NCI-H526 treated with DMSO at 0.1 percent for 48 hours (cell line): Measurements from ENCODE around the gene PRDM16.

Source experiments
- DNase-seq: peaks from one replicate; lab custom pipeline; 2025; lab: John Stamatoyannopoulos, UW

Gene PRDM16

DNA sequence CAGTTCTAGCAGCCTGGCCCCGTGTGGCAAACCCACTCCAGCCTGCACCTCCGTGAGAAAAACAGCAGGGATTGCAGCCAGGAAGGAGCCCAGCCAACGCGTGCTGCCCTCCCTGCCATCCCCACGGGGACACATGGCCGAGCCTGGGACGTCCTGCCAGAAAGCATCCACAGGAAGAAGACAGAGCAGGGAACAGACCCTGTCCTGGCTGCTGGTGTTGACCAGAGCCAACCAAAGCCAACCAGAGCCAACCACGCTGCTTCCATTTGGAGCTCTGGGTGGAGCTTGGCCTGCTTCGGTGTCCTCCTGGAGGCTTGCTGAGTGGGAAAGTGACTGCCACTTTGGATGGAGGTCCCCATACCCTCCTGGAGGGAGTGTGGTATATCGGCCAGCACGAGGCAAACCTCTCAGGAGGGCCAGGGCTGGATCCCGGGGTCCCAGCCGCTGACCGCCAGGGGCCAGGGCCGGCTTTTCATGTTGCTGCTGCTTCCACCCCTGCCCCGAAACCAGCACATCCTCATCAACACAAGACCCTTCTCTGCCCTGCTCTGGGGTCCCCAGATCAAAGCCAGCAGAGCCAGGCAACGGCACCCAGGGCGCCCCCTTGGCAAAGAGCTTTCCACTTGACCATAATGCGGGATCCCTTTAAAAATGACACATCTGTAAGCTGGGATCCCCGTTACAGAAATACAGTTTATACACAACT, 304.9 kb downstream of the PRDM16 start:
- DNase-seq: no peak

DNA sequence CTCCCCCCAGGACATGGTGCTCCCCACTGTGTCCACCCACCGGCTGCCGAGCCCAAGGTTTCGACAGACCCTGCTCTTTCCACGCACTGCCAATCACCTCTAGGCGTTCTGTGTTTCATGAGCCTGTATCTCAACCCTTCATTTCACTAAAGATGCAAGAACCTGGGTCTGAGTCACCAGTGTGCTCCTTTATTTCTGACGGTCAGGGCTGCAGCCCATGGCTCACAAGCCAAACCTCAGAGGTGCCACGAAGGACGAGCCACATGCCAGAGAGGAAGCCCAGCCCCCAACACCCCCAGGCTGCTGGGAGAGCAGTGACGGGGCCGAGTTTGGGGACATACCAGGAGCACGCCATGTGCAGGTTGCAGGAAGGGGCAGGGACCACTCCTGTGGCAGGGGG, 306.2 kb downstream of the PRDM16 start:
- DNase-seq: no peak

DNA sequence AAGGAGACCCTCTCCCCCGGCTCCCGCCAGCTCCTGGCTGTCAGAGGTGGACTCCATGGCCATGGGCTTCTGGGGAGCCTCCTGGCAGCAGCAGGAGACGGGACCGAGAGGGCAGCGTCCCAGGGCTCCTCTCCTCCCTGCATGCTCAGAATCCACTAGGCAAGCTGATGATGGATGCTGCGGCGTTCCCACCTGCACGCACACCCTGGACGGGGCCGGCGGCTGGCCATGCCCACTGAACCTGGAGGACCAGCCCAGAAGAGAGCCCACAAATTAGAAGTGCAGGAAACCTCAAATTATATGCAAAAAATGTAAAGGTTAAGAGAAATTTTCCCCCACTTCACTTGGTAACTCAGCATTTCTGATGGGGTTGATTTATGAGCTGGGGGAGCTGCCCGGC, 308.2 kb downstream of the PRDM16 start:
- DNase-seq: no peak

DNA sequence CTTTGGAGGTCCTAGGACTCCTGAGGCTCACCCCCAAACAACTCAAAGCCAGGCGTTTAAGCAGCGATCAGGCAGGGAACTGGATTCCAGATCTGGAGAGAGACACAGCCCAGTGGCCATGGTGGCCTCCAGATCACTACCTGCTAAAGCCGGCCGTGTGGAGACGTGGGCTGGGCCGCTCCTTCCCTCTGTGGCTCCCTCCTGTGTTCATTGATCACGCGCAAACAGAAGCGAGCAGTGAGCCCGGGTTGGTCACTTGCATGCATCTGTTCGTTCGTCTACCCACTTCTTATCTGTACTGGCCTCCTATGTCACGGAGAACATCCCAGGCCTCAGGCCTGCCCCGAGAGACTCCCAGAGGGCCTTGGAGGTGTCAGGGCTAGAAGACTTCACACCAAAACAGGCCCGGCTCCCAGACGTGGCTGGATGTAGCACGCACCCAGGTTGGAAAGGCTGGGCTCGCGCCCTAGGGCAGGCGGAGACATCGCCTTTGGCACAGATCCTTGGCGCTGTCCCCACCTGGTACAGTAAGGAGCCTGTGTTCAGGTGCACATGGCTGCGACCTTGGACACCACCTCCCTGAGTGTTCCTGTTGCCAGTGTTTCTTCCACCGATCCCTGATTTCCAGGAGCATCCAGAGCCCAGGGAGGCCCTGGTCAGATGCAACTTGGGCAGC, 308.7 kb downstream of the PRDM16 start:
- DNase-seq: no peak

DNA sequence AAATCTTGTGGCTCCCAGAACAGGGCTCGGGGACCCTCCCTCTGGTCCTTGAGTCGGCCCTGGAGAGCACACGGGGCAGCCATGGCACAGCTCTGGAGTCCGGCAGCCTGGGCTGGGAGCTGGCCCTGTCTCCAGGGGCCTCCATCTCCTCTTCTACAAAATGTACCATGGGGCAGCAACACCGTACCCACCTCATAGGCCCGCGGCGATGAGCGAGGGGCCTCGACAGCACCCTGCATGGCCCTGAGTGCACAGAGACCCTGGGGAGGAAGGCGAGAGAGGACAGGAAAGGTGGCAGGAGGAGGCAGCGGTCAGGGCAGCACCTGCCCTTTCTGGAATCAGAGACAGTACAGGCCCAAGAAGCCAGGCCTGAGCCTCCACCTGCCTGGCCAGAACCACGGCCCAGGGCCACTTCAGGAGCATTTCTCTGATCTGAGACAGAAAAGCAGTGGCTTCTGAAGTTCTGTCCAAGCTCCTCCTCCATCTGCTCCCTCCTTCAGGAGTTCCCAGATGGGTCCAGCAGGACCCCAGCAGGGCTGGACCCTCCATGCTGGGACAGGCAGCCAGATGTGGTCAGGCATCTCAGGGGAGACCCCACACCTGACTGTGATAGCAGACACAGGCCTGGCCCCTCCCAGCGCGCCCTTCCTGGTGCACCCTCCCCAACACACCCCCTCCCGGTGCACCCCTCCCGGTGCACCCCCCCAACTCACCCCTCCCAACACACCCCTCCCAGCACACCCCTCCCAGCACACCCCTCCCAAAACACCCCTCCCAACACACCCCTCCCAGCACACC, 309.6 kb downstream of the PRDM16 start:
- no peak for DNase-seq

DNA sequence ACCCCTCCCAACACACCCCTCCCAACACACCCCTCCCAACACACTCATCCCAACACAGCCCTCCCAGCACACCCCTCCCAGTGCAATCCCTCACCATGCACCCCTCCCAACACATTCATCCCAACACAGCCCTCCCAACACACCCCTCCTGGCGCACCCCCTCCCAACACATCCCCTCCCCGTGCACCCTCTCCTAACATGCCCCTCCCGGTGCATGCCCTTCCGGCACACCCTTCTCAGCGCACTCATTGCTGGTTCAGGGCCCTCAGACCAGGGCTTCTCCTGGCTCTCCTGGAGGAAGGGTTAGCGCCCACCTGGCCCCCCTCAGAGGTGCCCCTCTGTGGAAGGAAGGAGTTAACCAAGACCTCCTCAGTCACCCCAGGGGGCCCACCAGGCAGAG, 310.9 kb downstream of the PRDM16 start:
- DNase-seq: no peak

DNA sequence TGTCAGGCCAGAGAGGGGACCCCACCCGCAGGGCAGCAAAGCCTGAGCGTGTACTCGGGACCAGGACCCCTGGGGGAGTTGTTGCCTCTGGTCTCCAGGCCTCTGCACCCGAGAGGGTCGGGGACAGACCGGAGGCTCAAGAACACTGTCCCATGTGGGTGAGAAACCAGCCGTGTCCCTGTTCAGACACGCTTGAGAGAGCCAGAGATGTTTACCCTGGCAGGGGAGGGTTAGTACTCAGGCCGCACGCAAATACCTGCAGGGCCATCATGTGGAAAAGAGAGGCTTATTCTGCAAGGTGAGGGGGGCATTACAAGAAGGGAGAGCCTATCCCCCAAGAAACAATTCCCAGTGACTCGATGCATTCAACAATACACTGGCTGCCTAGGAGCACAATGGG, 311.5 kb downstream of the PRDM16 start:
- DNase-seq: no peak

DNA sequence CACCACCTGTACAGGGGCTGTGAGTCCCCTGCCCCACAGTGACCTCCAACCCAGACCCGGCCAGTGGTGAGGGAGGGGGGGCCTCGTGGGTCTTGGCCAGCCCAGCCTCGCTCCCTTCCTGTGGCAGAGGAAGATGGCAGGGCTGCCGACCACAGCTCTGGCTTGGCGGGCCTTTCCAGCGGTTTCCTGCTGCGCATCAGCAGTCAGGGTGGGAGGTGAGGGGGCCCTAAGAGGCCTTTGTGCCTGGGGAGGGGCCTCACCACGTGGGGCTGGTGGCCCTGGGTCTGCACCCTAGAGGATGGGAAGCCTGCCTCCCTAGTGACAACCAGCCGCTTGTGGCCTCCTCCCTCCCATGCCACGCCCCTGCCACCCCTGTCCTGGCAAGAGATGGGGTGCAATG, 312.9 kb downstream of the PRDM16 start:
- no peak for DNase-seq

DNA sequence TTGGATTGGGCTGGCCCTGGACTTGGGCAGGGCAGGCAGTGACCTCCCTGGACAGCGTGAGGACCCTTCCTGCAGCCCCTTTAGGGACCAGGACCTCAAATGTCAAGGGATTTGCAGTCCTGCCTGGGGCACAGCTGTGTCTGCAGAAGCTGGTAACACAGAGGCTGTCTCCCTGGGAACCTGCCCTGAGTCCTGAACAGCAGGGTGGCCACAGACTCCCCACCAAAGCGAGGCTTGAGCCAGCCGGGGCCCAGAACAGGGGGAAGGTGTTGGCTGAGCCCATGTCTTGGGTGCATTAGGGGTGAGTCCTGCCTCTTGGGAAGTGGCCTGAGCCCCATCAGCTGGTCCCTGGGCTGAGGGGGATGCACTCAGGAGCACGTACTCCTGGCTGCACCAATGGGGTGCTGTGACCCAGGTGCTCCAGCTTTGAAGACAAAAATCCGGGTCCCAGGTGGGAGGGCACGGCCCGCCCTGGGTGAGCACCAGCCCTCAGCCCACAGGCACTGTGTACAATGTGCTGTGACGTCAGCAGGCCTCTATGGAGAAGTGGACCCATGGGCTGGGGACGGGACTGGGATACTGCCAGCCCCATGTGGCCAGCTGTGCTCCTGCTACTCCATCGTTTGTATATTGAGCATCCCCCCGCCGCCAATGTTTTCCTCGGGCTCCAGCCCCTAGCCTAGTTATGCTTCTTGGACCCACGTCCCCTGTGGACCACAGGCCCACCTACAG, 313.5 kb downstream of the PRDM16 start:
- no peak for DNase-seq

DNA sequence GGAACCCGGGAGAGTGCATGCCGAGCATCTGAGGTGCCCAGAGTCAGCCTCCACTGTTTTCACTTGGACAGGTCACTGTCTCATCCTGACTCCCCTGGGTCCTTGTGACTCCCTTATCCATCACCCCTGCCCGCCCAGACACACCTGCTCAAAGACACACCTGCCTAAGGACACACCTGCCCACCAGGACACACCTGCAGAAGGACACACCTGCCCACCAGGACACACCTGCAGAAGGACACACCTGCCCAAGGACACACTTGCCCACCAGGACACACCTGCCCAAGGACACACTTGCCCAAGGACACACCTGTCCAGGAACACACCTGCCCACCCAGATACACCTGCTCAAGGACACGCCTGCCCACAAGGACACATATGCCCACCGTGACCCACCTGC, 314.7 kb downstream of the PRDM16 start:
- no peak for DNase-seq

DNA sequence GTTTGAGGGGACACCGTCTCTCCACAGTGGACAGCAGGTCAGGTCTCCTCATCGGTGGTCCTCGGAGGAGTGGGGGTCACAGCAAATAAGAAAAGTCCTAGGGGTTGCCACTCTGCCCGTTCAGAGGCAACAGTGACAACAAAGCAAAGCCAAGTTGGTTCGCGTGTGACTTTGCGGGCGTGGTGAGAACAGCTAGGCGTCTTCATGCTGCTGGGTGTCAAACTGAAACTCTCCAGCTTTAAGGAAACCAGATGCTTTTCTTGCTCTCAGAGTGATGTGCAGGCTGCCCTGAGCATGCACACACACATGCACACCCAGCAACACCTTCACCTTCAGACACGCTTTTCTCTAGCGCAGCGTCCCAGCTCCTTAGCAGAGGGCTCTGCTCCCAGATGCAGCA, 315.4 kb downstream of the PRDM16 start:
- DNase-seq: no peak

DNA sequence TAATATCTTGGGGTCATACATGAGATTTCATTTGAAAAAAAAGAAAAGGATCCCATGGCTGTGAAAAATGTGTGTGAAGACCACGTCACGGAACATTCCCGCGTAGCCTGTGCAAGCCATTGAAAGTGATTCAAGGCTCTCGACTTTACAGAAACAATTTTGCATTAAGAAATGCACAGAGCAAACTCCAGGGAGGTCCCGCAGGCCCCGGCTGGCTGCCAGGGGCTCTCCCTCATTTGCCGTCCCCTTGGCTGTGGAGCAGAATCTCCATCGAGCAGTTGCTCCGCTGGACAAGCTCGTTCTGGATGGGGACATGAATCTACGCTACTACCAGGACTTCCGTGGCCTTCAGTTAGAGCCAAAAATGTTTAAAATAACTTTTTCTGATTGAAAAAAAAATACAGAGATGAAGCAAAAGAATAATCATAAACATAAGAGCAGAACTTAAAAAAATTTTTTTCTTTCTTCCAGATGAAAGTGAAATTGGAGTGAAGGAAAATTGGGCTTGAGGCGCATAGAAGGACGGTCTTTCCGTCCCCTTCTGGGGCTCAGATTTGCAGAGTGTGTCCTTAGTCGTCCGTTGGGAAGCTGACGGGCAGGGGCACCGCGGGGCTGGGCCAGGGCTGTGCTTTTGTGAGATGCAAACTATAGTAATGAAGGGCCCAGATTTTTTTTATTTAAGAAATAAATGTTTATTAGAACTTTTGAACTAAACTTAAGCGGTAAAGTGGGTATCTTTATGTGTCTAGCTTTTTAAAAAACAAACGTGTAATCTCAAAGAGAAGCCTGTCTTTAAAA, 317.4 kb downstream of the PRDM16 start:
- DNase-seq: no peak

DNA sequence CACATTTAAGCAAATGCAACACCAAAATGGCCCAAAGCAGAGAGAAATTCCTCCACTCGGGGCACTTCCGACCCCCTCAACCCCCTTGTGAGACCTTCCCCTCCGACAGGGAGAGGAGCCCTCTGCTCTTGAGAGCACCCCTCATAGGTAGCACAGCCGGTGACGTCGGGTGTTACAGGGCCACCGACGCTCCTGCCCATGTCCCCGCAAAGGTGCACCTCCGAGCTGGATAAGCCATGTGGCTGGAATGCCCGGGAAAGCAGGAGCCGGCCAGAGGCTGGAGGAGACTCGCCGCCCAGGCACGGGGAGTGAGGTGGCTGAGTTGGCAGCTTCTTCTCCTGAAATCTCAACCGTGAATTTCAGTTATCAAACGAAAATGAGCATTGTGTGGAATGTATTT, 318.4 kb downstream of the PRDM16 start:
- DNase-seq: no peak

DNA sequence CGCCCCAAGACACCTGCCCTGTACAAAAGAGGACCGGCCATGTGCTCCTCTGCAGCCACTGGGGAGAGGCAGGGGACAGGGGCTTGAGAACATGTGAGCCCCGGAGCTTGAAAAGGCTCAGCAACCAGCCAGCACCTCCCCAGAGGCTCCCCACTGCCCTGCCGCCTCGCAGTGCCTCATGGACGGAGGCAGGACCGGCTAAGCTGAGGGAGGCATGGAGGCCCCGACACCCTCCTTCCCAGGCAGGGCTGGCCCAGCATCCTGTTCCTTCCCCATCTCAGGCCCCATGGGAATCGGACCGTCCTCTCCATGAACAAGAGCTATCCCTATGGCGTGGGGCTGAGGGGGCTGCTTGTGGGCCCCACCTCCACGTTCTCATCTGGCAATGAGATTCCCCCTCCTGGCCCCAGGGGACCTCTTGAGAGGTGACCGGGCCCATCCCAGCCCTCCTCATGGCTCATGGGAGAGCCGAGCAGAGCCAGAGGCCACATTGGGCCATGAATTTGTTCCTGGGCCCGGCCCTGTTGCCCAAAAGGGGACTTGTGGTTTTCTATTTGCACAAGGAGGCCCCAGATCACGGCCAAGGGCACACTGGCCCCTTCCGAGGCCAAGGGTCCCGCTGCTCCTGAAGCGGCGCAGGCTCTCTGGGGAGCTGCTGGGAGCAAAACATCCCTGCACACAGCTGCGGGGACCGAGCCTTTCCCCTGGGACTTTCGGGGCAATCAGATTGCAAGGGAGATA, 320.3 kb downstream of the PRDM16 start:
- DNase-seq: no peak

DNA sequence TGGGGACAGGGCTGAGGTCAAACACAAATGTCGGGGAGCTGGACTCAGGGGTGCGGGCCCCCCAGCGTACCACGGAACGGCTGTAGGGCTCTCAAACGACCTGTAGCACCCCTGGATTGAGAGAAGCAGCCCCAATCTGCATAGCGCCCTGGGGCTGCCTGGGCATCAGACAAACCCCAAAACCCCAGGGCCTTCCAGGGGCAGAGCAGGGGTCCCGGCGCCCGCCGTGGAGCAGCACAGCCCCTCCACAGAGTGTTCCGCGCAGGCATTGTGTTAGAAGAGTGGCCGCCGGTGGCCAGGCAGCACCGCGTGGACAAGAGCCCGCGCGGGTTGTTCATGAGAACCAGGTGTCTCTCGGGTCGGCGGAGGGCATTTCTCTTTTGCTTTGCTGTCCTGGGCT, 321.3 kb downstream of the PRDM16 start:
- DNase-seq: no peak

DNA sequence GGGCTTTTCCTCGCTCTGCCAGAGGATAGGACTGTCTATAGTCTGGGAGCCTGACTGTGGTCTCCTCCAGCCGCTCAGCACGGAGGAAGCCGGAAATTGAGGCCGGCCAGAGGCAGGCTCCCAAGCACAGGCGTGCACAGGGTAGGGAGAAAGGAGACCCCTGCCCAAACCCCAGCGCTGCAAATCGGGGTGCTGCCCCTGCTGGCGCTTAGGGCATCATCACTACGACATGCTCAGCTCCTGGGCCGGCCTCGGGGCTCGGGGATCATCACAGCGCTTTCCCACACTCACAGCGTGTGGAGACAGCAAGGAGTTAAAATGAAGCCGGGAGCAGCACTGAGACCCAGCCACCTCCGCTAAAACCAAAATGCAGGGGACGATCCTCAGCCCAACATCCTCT, 322.7 kb downstream of the PRDM16 start:
- DNase-seq: no peak

DNA sequence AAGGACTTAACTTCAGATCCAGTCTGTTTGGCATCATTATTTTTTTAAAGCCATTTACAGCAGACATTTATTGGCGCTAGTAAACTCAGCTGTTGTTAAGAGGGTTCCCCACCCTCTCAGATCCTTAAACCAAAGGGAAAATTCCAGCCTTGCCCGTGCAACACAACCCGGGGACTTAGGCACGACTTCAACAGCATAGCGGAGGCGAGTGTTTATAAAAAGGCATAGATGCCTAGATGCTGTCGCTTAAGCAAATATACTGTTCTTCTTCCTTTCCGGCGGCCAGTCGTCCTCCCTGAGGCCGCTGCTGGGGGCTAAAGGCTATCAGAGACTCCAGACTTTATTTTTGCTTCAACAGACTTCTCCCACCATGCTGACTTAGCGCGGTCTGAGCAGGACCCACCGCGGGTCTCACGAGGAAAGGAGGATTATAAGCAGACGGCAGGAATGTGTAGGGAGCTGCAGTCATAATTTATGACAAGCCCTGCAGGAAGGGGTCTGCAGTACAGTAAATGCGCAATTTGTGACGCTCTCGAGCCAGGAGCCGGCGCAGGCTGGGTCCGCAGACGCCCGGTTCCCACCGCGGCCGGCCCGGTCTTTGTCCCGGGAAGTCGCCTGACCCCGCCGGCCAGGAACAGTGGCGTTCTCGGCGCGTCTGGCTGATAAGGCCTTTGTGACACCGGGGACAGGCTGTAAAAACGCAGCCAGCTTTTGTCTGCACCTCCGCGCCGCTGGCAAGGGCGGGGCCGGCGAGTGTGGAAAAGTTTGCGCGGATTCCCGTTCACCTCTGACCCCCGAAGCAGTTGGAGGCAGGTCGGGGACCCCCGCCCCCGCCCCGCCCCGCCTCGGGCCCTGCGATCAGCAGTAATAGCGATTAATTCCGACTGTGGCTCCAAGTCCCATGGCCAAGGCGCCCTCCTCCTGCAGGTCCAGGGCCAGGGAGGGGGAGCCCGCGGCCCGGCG, 324.3 kb downstream of the PRDM16 start:
- no peak for DNase-seq

DNA sequence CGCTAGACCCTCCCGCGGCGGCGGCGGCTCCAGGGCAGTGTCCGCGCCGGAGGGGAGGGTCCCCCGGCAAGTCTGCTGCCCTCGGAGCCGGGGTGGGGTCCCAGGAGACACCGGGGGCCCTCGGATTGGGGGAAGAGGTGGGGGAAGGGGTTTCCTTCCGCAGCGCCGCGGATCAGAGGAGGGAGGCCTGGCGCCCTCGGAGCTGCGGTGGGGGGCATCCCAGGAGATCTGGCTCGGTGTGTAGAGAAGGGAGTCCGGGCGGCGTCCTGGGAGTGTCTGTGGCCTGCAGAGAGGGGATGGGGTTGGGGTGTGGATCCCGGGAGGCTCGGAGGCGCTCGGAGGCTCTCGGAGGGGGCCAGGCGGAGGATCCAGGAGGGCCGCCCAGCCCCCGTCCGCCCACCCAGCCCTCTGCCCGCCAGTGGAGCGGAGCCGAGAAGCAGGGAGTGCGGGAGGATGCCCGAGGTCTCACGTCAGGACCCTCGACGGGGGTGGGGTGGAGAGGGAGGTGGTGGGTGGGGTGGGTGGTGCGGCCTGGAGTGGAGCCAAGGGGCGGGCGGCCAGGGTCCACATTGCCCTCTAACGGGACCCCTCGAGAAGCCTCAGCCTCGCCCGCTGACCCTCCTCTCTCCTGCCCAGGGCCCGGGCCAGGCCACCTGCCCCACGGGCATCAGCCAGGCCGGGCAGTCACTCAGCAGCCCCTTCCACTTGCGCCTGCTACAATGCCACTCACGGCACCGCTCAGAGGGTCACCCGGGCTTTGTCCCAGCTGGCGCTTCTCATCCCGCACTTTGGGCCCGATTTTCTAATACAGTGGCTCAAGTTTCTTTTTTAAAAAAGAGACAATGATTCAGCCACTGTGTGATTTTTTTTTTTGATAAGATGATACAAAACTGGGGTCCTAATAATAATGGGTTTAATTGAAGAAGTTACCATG, 325.3 kb downstream of the PRDM16 start:
- no peak for DNase-seq

DNA sequence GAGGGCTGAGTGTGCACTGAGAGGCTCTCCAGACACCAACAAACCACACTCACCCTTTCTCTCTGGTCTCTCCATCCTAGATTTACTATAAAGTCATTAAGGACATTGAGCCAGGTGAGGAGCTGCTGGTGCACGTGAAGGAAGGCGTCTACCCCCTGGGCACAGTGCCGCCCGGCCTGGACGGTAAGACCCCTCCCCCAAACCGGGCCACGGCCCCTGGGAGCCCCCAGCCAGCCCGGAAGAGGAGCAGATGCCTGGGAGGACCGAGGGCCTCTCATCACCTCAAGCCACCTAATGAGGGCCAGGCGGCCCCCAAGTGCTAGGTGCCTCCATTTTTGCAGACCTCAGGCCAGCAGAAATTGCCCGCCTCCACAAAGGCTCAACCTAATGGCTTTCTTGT, 327.4 kb downstream of the PRDM16 start:
- DNase-seq: no peak
